CD8-positive, alpha-beta memory T cell (primary cell): ENCODE data around the gene IPO7. TPM values are rescaled to one million over a fixed set of nuclear protein-coding genes. Genes with fewer than 3 reads are reported as not detected.
"Not testable (repeated sequence)": the region's sequence is repeated elsewhere in the genome, so short reads cannot be mapped to it uniquely, and the experiment has no call there.

ENCODE experiments used
- CTCF ChIA-PET: fragments of 350-600 bp; sonication (Branson Sonifier 250); formaldehyde crosslinking; loops from one replicate; lab custom pipeline; 2021; ENCODE audit warnings: antibody characterized with exemption; lab: Charles Lee
- POLR2A ChIA-PET: fragments of 350-600 bp; sonication (Branson Sonifier 250); formaldehyde crosslinking; loops from one replicate; lab custom pipeline; 2021; ENCODE audit warnings: antibody characterized with exemption; lab: Charles Lee
- DNase-seq, 5 donors: peaks; one replicate each; pipeline versions ENCODE4 v3.0.0 to v3.0.0-alpha.2; 2020 to 2022; ENCODE audit warnings: mixed read lengths in 1 of 5
- H3K27ac ChIP-seq: one replicate; pipeline ENCODE4 v1.7.0; 2013; ENCODE audit warnings: low read depth, mild to moderate bottlenecking, low read length, moderate library complexity
- H3K27me3 ChIP-seq: 2 replicates; pipeline ENCODE4 v1.7.0; 2013; ENCODE audit warnings: low read length, mild to moderate bottlenecking; ENCODE audit not compliant: insufficient read depth, poor library complexity, severe bottlenecking
- H3K36me3 ChIP-seq: 2 replicates; pipeline ENCODE4 v1.7.0; 2013; ENCODE audit warnings: mild to moderate bottlenecking, low read length, moderate library complexity; ENCODE audit not compliant: insufficient read depth
- H3K4me1 ChIP-seq: 2 replicates; pipeline ENCODE4 v1.7.0; 2013; ENCODE audit warnings: mild to moderate bottlenecking, low read length, moderate library complexity; ENCODE audit not compliant: insufficient read depth
- H3K4me3 ChIP-seq: 2 replicates; pipeline ENCODE4 v1.7.0; 2013; ENCODE audit warnings: mild to moderate bottlenecking, low read length
- H3K9me3 ChIP-seq: 2 replicates; pipeline ENCODE4 v1.7.0; 2013; ENCODE audit warnings: mild to moderate bottlenecking, low read length
- H3K27ac Mint-ChIP-seq, 8 donors: one replicate each; pipeline ENCODE4 v1.8.0; 2020 to 2021; ENCODE audit warnings: mixed read lengths in 8 of 8, mild to moderate bottlenecking in 6 of 8, inconsistent platforms in 3 of 8, moderate library complexity in 3 of 8
- H3K27me3 Mint-ChIP-seq, 2 donors: one replicate each; pipeline ENCODE4 v1.8.0; 2020 to 2021; ENCODE audit warnings: mixed read lengths in 2 of 2, mild to moderate bottlenecking in 1 of 2, moderate library complexity in 1 of 2
- H3K36me3 Mint-ChIP-seq, 3 donors: one replicate each; pipeline ENCODE4 v1.8.0; 2020 to 2021; ENCODE audit warnings: mixed read lengths in 3 of 3, inconsistent platforms in 1 of 3, mild to moderate bottlenecking in 1 of 3
- H3K4me1 Mint-ChIP-seq, 3 donors: one replicate each; pipeline ENCODE4 v1.8.0; 2020 to 2021; ENCODE audit warnings: mixed read lengths in 3 of 3, inconsistent platforms in 1 of 3, mild to moderate bottlenecking in 1 of 3
- H3K4me3 Mint-ChIP-seq, 7 donors: one replicate each; pipeline ENCODE4 v1.8.0; 2020 to 2021; ENCODE audit warnings: mixed read lengths in 7 of 7, mild to moderate bottlenecking in 6 of 7, moderate library complexity in 4 of 7, inconsistent platforms in 2 of 7
- H3K9me3 Mint-ChIP-seq, 5 donors: one replicate each; pipeline ENCODE4 v1.8.0; 2020 to 2022; ENCODE audit warnings: mixed read lengths in 5 of 5, mild to moderate bottlenecking in 3 of 5, moderate library complexity in 2 of 5, inconsistent platforms in 1 of 5
- polyA plus RNA-seq: library from polyadenylated mRNA; unstranded; fragments of 300-500 nt; fragmentation: Illumina TruSeq; gene quantifications from one replicate; pipeline ENCODE4 v1.2.3, GENCODE V29; 2021
- total RNA-seq, 2 experiments: library from RNA; stranded (reverse); gene quantifications; one replicate each; pipeline ENCODE4 v1.2.3, GENCODE V29; 2021

IPO7 gene
- total RNA-seq (100 to 1,000 TPM; 150 to 169 TPM), polyA plus RNA-seq (3.6 TPM)

- Histone ChIP-seq H3K36me3 (no peaks in the 10 kb centered on the region), H3K4me1 (peaks cover 27% of the 10 kb centered on the region), H3K4me3 (peak within 1 kb of the TSS; percentile 94), H3K9me3 (no peaks in the 10 kb centered on the region), H3K27me3 (no peaks in the 10 kb centered on the region), H3K27ac (peak within 1 kb of the TSS; percentile 92)
- CTCF ChIA-PET: interaction anchor here (0.8 to 1.9 kb wide), 3 partner anchors 17 to 75 kb away, joined by 3 to 8 read pairs (median 4); no protein-coding TSS in a partner anchor
- Mint-ChIP-seq H3K27me3 (no peaks in the 10 kb centered on the region), H3K9me3 (no peaks in the 10 kb centered on the region), H3K4me3 (peak within 1 kb of the TSS; percentile 92 to 98 (median 96)), H3K27ac (peak within 1 kb of the TSS; percentile 73 to 98 (median 94)), H3K36me3 (peaks cover 0 to 18% (median 2%) of the 10 kb centered on the region in 3 donors), H3K4me1 (peaks cover 39 to 47% (median 41%) of the 10 kb centered on the region in 3 donors)
- POLR2A ChIA-PET: interaction anchor here (0.6 to 2.8 kb wide), 5 partner anchors 20 to 134 kb away, joined by 3 to 21 read pairs (median 4); partner anchors contain the start of genes TMEM41B and ZNF143
- peak; percentile 76 to 92 (median 82) for DNase-seq
These were observed at the start of gene IPO7 for GRCh38 chr11:9384535-9385326. TSS of gene IPO7 (plus strand) at chr11:9384652. CDS start at chr11:9384764, 112 bp downstream.

- DNase-seq: no peak
- POLR2A ChIA-PET: no interaction called here
- no peak overlapping the region for H3K27ac Mint-ChIP-seq
- Histone ChIP-seq H3K4me1 (no peaks in the 10 kb centered on the region), H3K9me3 (no peaks in the 10 kb centered on the region), H3K4me3 (no peak overlapping the region), H3K36me3 (no peaks in the 10 kb centered on the region), H3K27me3 (no peaks in the 10 kb centered on the region), H3K27ac (no peak overlapping the region)
- no peak overlapping the region for H3K4me3 Mint-ChIP-seq
- peaks cover 0 to 11% (median 7%) of the 10 kb centered on the region in 3 donors for H3K4me1 Mint-ChIP-seq
- CTCF ChIA-PET: no interaction called here
- H3K27me3 Mint-ChIP-seq: no peaks in the 10 kb centered on the region
- H3K36me3 Mint-ChIP-seq: no peaks in the 10 kb centered on the region
- no peaks in the 10 kb centered on the region for H3K9me3 Mint-ChIP-seq
These were observed 42.7 kb upstream of the IPO7 start for GRCh38 chr11:9341638-9342178.

- H3K27ac ChIP-seq: no peak overlapping the region
- Mint-ChIP-seq H3K27ac (peak overlapping the region in 4 of 8 donors; percentile 14 to 82 (median 36)), H3K27me3 (peaks cover 0 to 3% of the 10 kb centered on the region in 2 donors), H3K36me3 (no peaks in the 10 kb centered on the region), H3K9me3 (no peaks in the 10 kb centered on the region), H3K4me3 (no peak overlapping the region), H3K4me1 (peaks cover 6 to 27% (median 12%) of the 10 kb centered on the region in 3 donors)
- no peaks in the 10 kb centered on the region for H3K27me3 ChIP-seq
- no peaks in the 10 kb centered on the region for H3K36me3 ChIP-seq
- ChIA-PET CTCF (no interaction called here), POLR2A (no interaction called here)
- H3K4me3 ChIP-seq: no peak overlapping the region
- H3K4me1 ChIP-seq: peaks cover 4% of the 10 kb centered on the region
- no peaks in the 10 kb centered on the region for H3K9me3 ChIP-seq
- DNase-seq: peak in 1 of 5 donors; percentile 9
These were observed 40.3 kb upstream of the IPO7 start for GRCh38 chr11:9344061-9344680.

DNA sequence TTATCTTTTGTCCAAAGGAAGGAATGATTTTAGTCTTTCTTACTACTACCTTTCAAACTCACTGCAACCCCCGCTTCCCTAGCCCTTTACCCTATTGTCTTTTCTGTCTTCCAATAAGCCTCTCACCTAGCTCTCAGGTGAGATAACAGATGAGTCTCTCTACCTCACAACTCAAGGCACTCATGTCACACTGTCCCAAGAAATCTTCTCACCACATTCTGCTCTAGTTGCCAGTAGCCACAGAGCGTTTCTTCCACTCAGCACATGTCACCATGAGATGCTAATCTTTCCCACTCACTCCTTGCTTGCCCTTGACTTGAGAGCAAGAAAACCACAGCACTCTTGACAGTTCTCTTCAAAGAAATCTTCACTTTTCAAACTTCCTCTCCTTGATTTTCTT, 37.4 kb upstream of the IPO7 start:
- no peaks in the 10 kb centered on the region for H3K9me3 ChIP-seq
- ChIA-PET POLR2A (no interaction called here), CTCF (no interaction called here)
- no peak overlapping the region for H3K4me3 Mint-ChIP-seq
- no peaks in the 10 kb centered on the region for H3K27me3 ChIP-seq
- H3K36me3 Mint-ChIP-seq: peaks cover 0 to 4% (median 0%) of the 10 kb centered on the region in 3 donors
- no peak overlapping the region for H3K4me3 ChIP-seq
- H3K27ac Mint-ChIP-seq: peak overlapping the region in 3 of 8 donors; percentile 10 to 62 (median 20)
- H3K4me1 ChIP-seq: peaks cover 4% of the 10 kb centered on the region
- no peak overlapping the region for H3K27ac ChIP-seq
- peaks cover 3 to 4% of the 10 kb centered on the region in 2 donors for H3K27me3 Mint-ChIP-seq
- peaks cover 6 to 27% (median 12%) of the 10 kb centered on the region in 3 donors for H3K4me1 Mint-ChIP-seq
- no peaks in the 10 kb centered on the region for H3K36me3 ChIP-seq
- H3K9me3 Mint-ChIP-seq: no peaks in the 10 kb centered on the region
- DNase-seq: peak in 2 of 5 donors; percentile 10 to 11

DNA sequence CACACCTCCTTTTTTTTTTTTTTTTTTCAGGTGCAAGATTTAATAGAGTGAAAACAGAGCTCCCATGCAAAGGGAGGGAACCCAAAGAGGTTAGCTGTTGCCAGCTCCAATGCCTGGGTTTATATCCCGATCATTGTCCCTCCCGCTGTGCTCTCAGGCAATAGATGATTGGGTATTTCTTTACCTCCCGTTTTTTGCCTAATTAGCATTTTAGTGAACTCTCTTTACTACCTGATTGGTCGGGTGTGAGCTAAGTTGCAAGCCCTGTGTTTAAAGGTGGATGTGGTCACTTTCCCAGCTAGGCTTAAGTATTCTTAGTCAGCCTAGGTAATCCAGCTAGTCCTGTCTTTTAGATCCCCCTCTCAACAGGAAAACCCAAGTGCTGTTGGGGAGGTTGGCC, 36.7 kb upstream of the IPO7 start:
- H3K4me3 Mint-ChIP-seq, H3K36me3 Mint-ChIP-seq, H3K9me3 ChIP-seq, H3K4me1 ChIP-seq, H3K27me3 Mint-ChIP-seq, H3K27ac ChIP-seq, H3K4me3 ChIP-seq, DNase-seq, CTCF ChIA-PET, H3K9me3 Mint-ChIP-seq, H3K27me3 ChIP-seq, H3K36me3 ChIP-seq: not testable (repeated sequence)
- Mint-ChIP-seq H3K27ac (peak overlapping the region in 1 of 8 donors; percentile 40), H3K4me1 (peaks cover 6 to 27% (median 12%) of the 10 kb centered on the region in 3 donors)
- POLR2A ChIA-PET: interaction anchor here (0.6 kb wide), 1 partner anchor 158 kb away, joined by 3 read pairs; no protein-coding TSS in a partner anchor

GRCh38 chr11:9351321-9351881, 33.1 kb upstream of the IPO7 start:
- Histone ChIP-seq H3K4me1 (peaks cover 4% of the 10 kb centered on the region), H3K27me3 (no peaks in the 10 kb centered on the region), H3K27ac (no peak overlapping the region), H3K4me3 (no peak overlapping the region), H3K9me3 (no peaks in the 10 kb centered on the region), H3K36me3 (no peaks in the 10 kb centered on the region)
- Mint-ChIP-seq H3K4me3 (no peak overlapping the region), H3K27ac (peak overlapping the region in 1 of 8 donors; percentile 56), H3K36me3 (peaks cover 0 to 4% (median 0%) of the 10 kb centered on the region in 3 donors), H3K27me3 (peaks cover 3 to 4% of the 10 kb centered on the region in 2 donors), H3K4me1 (peaks cover 5 to 16% (median 6%) of the 10 kb centered on the region in 3 donors), H3K9me3 (no peaks in the 10 kb centered on the region)
- no peak for DNase-seq
- ChIA-PET POLR2A (no interaction called here), CTCF (no interaction called here)

DNA sequence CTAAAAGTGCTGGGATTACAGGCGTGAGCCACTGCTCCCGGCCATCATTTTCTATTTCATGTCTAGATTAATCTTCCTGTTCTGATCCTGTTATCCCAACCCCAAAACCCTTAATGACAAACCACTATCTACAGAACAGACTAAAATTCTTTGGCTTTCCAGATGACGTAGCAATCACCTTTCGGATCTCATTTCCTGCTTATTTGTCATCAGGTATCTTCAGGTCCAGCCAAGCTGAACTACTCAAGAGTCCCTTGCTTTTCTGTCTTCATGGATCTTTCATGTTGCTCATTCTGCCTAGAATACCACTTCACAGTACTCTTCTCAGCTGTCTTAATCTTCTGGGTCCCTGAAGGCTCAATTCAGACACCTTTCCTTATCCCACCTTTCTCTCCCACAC, 27.4 kb upstream of the IPO7 start:
- no peak overlapping the region for H3K4me3 Mint-ChIP-seq
- H3K36me3 Mint-ChIP-seq: no peaks in the 10 kb centered on the region
- ChIA-PET POLR2A (no interaction called here), CTCF (no interaction called here)
- no peaks in the 10 kb centered on the region for H3K36me3 ChIP-seq
- H3K9me3 ChIP-seq: no peaks in the 10 kb centered on the region
- H3K9me3 Mint-ChIP-seq: no peaks in the 10 kb centered on the region
- no peak overlapping the region for H3K4me3 ChIP-seq
- DNase-seq: no peak
- H3K27ac Mint-ChIP-seq: peak overlapping the region in 1 of 8 donors; percentile 11
- no peak overlapping the region for H3K27ac ChIP-seq
- peaks cover 0 to 4% (median 2%) of the 10 kb centered on the region in 3 donors for H3K4me1 Mint-ChIP-seq
- H3K4me1 ChIP-seq: no peaks in the 10 kb centered on the region
- no peaks in the 10 kb centered on the region for H3K27me3 Mint-ChIP-seq
- no peaks in the 10 kb centered on the region for H3K27me3 ChIP-seq
